ENCODE data around the gene PACSIN2. TPM values are rescaled to one million over a fixed set of nuclear protein-coding genes. Genes with fewer than 3 reads are reported as not detected.

PACSIN2 gene
- total RNA-seq, 2 donors from 2014 or later: 71.8 to 85.6 TPM

DNA sequence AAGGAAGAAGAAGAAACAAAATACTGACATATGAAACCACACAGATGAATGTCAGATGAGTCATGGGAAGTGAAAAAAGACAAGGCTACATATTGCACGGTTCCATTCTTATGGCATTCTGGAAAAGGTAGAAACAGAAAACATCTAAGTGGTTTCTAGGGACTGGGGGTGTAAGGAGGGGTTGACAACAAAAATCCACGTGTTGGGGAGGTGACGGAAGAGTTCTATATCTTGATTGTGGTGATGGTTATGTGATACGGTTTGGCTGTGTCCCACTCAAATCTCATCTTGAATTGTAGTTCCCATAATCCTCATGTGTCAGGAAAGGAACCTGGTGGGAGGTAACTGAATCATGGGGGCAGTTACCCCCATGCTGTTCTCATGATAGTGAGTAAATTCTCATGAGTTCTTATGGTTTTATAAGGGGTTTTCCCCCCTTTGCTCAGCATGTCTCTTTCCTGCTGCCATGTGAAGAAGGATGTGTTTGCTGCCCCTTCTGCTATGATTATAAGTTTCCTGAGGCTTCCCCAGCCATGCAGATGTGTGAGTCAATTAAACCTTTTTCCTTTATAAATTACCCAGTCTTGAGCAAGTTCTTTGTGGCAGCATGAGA lies 151.5 kb downstream of the PACSIN2 start:
- no peak for DNase-seq (ENCODE audit: low spot score)
- intact Hi-C loops (cut with DNase I): no loop called here

DNA sequence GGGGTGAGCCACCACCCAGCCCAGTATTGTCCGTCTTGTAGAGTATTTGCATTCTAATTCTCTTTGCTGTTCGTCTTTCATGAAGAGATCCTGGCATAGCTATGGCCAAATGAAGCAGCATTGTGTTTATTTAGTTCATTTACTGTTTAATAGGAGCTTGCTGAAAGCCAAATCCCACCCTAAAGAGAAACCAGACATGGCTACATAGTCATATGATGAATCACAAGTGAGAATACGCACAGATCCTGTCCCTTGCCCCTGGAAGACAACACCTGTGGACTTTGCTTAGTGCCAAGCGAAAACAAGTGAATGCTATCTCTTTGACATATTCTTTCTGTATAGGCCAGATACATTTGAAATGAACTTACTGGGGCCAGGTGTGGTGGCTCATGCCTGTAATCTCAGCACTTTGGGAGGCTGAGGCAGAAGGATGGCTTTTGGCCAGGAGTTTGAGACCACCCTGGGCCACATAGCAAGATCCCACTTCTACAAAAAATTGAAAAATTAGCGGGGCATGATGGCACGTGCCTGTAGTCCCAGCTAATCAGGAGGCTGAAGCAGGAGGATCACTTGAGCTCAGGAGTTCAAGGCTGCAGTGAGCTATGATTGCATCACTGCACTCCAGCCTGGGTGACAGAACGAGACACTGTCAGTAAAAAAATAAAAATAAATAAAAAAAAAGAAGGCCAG lies 152.8 kb downstream of the PACSIN2 start:
- no peak for DNase-seq (ENCODE audit: low spot score)
- intact Hi-C loops (cut with DNase I): no loop called here

DNA sequence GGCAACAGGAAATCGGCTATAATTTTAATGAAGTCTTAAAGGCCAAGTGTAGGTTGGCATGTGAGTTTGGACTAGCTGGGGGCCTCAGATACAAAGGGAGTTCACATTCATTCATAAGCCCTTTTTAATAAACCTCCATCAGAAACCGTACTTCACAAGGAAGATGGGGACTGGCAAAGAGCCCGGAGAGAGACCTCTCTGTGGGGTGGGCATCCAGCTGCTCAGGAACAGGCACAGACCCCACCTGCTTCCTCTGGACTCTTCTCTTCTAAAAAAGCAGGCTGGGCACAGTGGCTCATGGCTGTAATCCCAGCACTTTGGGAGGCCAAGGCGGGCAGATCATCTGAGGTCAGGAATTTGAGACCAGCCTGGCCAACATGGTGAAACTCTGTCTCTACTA lies 154.0 kb downstream of the PACSIN2 start:
- no peak for DNase-seq (ENCODE audit: low spot score)

DNA sequence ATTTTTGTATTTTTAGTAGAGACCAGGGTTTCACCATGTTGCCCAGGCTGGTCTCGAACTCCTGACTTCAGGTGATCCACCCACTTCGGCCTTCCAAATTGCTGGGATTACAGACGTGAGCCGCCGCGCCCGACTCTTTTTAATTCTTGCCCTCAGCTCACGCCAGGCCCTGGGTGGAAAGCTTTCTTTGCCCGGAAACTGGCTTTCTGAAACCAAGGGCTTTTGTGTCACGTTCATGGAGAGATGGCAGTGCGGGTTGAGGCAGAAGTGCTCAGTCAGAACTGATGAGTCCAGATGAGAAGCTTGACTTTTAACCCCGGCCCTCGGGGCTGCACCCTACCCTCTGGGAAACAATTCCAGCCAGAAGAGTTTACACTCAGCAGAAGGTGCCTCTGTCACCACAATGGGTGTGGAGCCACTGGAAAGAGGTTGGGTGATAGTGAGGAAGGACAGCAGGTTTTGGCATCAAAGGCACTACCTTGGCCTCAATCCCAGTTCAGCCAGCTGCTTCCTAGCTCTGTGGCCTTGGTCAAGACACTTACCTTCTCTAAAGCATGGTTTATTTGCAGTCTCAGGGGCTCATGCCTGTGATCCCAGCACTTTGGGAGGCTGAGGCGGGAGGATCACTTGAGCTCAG lies 157.0 kb downstream of the PACSIN2 start:
- intact Hi-C loops (cut with DNase I): no loop called here

More for the DNA sequence above, 154.0 kb downstream of the PACSIN2 start:
- intact Hi-C loops (cut with DNase I): no loop called here

DNA sequence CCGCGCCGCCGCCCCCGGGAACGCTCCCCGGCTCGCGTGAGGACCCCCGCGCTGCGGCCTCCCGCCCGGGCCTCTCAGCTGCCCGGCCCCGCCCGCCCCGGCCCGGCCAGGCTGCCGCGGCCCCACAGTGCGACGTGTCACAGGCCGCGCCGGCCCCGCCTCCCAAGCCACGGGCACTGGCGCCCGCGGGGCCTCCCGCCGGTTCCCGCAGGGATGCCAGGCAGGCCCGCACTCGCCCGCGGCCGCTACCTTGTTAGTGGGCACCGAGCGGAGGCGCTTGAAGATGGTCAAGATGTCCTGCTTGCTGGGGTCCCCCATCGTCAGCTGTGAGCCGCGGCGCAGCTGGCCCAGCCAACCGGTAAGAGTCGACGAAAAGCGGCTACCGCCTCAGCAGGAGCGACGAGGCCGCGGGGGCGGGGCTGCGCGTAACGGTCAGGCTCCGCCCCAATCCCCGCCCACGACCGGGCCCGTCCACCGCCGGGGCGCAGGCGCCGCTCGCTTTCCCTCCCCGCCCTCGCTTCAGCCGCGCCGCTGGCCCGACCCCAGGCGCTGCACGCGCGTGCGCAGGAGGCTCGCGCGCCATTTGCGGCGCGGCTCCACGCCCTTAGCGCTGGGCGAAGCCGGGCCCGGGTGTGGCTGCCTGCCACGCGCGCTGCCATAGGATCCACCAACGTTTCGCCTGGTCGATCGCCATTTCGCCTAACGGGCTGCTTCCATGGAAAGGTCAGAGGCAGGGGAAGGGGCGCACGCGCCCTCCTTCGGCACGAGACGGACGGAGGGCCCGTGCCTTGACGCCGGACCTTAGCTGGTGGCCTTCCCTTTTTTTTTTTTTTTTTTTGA lies 157.9 kb downstream of the PACSIN2 start, which contains the start of gene ARFGAP3:
ARFGAP3 (minus strand) TSS at position 409 of the 840 bp plus-strand sequence; CDS start at position 318, 91 bp downstream.
- intact Hi-C loops (cut with DNase I): no loop called here
- peak; percentile 98 for DNase-seq (ENCODE audit: low spot score)

More for the DNA sequence above, 157.0 kb downstream of the PACSIN2 start:
- no peak for DNase-seq (ENCODE audit: low spot score)

DNA sequence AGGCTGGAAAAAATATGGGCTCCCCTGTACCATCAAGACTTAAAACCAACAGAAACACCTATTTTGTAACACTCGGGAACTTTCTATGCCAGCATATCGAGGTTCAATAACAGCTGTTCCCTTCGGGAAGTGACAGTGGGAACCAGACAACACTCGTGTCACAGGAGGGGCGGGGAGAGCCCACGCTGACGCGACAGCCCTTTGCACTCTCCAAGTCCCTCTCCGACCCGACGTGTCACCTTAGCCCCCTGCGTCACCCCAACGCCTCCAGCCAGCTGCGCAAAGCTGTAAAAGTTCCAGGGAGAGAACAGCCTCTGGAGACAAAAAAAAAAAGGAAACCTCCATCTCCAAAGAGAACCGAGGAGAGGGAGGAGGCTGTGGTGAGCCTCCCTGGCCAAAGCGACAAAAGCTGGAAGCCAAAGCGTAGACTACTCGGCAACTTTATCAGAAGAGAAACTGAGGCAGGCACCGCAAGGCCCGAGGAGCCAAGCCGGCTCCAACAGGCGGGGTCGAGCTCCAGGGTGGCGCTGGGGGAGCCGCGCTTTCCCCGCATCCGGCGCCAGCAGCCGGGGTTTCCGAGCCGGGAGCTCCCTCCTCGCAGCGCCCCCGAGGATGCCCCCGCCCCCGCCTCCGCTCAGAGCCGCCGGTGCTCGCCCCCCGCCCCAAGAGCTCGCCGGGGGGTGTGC lies 158.6 kb downstream of the PACSIN2 start:
- intact Hi-C loops (cut with DNase I): no loop called here
- DNase-seq (ENCODE audit: low spot score): peak; percentile 90

DNA sequence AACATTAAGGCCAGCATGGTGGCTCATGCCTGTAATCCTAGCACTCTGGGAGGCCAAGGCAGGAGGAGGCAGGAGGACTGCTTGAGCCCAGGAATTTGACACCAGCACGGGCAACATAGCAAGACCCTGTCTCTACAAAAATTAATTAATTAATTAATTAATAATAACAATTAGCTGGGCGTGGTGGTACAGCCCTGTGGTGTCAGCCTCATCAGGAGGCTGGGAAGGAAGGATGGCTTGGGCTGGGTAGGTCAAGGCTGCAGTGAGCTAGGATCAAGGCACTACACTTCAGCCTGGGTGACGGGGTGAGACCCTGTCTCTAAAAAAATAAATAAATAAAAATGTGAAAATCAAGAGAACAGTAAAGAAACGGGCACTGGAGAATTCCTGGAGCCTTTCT lies 159.2 kb downstream of the PACSIN2 start:
- no peak for DNase-seq (ENCODE audit: low spot score)
- intact Hi-C loops (cut with DNase I): no loop called here

DNA sequence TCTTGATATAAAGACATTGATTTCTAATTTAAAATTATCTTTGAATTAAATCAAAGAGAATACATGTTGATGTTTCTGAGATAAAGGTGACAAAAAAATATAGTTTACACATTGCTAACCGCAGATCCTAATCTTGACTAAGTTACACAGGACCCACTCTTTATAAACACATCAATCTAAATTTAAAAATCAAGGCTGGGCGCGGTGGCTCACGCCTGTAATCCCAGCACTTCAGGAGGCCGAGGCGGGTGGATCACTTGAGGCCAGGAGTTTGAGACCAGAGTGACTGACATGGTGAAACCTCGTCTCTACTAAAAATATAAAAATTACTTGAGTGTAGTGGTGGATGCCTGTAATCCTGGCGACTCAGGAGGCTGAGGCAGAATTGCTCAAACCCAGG lies 159.7 kb downstream of the PACSIN2 start:
- no peak for DNase-seq (ENCODE audit: low spot score)
- intact Hi-C loops (cut with DNase I): no loop called here

DNA sequence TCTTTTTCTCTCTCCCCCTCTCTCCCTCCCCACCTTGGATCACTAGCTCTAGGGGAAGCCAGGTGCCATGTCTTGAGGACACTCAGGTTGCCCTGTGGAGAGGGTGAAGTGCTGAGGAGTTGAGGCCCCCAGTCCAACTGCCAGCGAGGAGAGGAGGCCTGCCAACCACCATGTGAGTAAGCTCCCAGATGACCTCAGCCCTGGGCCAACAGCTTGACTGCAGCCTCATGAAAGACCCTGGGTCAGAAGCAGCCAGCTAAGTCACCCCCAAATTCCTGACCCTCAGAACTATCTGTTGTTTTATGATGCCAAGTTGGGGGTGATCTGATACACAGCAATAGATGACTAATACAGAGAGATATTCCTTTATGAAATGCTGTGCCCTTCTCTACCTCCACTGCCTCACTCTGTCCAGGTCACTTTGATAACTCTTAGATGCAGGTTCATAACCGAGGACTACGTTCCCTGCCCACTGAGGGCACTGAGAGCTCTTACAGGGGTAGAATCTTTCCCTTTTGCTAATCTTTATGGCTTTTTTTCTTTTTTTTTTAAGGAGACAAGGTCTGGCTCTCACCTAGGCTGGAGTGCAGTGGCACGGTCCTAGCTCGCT lies 165.9 kb downstream of the PACSIN2 start:
- DNase-seq (ENCODE audit: low spot score): no peak

DNA sequence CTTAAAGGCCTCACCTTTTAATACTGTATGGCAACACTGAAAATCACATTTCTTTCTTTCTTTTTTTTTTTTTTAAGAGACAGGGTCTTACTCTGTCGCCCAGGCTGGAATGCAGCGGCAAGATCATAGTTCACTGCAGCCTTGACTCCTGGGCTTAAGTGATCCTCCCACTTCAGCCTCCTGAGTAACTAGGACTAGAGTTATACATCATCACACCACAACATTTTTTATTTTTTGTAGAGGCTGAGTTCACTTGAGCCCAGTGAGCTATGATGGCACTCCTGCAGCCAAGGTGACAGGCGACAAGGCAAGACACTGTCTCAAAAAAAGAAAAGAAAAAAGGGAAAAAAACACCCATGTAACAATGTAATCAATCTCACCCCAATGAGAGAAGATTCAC lies 167.8 kb downstream of the PACSIN2 start:
- intact Hi-C loops (cut with DNase I): no loop called here
- no peak for DNase-seq (ENCODE audit: low spot score)

More for the DNA sequence above, 165.9 kb downstream of the PACSIN2 start:
- intact Hi-C loops (cut with DNase I): no loop called here

DNA sequence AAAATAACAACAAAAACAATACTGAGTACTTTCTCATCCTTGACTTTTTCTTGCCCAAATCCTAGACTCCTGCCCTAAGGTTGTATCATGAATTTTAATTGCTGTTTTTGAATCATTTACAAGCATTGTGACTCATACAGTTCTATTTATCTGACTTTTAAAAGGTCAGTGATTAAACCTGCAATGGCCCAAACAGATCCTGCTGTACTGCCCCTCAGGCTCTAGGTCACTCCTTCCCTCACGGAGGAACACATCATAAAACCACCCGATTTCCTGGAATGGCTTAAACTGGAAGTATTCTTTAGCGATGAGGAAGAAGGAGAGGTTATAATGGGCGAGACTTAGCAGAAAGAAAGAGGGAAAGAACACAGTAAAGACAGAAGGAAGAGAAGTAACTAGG lies 170.2 kb downstream of the PACSIN2 start:
- no peak for DNase-seq (ENCODE audit: low spot score)
- intact Hi-C loops (cut with DNase I): no loop called here

DNA sequence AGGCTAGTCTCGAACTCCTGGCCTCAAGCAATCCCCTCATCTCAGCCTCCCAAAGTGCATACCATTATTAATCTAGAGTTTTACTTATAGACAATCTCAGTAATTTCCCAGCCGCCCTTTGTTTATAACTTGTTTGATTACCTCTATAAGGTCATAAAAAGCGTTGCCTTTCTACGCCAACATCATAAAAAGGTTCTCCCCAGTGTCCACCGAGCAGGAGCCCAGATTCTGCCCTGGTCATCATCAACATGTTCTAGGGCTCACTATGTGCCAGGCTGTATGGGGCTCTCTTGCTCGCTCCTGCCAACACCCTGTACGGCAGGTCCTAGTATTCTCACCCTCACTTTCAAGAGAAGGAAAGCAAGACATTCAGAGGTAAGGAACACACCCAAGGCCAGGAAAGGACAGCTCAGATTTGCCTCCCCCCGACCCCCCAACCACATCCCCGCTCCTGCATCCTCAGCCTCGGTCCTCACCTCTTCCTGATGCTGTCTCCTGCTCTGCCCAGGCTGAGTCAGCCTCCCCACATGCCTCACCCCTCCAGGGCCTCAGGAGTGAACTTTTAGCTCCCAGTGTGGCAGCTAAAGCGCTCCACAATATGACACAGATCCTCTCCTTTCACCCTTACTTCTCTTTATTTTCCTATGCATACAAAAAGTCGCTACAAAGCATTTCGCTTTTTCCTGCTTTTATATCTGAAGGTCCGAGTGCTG lies 172.1 kb downstream of the PACSIN2 start:
- no peak for DNase-seq (ENCODE audit: low spot score)
- intact Hi-C loops (cut with DNase I): no loop called here

DNA sequence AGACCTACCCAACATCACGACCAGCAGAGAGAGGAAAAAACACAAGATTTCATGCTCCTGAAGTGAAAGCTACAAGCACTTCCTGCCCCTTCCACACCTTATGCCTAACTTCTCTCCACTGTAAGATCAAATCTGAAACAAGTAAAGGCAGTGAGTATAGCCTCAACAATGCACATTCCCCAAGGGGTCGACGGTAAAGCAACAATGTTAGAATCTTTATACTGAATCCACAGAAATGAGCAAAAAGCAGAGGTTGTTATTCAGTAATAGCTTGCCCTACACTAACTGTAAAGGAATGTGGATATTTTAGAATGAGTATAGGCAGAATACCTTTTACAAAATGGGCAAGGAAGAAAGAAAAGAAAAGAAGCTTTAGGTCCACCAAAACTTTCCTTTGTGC lies 173.5 kb downstream of the PACSIN2 start:
- DNase-seq (ENCODE audit: low spot score): no peak
- intact Hi-C loops (cut with DNase I): no loop called here

DNA sequence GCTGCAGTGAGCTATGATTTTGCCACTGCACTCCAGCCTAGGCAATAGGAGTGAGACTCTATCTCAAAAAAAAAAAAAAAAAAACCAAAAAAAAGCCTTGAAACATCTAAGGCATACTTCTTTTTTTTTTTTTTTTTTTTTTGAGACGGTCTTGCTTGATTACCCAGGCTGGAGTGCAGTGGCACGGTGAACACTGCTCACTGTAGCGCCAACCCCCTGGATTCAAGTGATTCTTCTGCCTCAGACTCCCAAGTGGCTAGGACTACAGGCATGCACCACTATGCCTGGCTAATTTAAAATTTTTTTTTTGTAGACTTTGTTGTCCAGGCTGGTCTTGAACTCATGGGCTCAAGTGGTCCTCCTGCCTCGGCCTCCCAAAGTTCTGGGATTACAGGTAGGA lies 177.4 kb downstream of the PACSIN2 start:
- intact Hi-C loops (cut with DNase I): no loop called here

DNA sequence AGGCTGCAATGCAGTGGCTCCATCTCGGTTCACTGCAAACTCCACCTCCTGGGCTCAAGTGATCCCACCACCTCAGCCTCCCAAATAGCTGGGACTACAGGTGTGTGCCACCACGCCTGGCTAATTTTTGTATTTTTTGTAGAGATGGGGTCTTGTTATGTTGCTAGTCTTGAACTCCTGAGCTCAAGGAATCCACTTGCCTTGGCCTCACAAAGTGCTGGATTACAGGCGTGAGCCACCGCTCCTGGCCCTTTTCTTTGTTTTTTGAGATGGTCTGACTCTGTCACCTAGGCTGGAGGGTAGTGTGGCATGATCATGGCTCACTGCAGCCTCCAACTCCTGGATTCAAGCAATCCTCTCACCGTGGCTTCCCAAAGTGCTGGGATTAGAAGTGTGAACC lies 178.9 kb downstream of the PACSIN2 start:
- no peak for DNase-seq (ENCODE audit: low spot score)
- intact Hi-C loops (cut with DNase I): no loop called here

More for the DNA sequence above, 177.4 kb downstream of the PACSIN2 start:
- no peak for DNase-seq (ENCODE audit: low spot score)

DNA sequence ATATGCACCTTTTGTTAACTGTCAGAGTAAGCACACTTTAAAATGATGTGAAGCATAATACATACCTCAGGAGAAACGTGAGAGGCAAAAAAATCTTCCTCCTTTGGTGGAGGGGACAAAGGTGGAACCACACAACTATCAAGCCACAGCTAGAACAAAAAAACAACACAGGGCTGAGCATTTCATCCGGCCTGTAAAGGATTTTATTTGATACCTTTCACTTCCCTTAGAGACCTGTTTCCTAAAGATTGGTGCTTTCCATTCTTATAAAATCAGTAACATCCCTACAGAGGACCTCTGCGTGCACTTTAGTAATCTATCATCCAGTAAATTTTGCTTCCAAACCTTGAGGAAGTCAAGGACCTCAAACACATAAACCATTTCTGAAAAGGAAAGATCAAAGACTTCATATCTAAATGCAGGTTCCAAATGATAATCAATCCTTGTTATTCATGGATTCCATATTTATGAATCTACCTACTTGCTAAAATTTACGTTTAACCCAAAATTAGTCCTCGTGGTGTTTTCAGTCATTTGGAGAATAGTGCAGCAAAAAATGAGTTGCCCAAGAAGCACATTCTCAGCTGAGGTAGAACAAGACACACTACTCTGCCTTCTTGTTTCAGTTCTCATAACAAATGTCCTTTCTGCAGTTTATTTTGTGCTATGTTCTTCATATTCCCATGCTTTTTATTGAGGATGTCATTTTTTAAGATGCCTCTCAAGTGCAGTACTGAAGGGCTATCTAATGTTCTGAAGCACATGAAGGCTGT lies 180.6 kb downstream of the PACSIN2 start:
- intact Hi-C loops (cut with DNase I): no loop called here
- no peak for DNase-seq (ENCODE audit: low spot score)

DNA sequence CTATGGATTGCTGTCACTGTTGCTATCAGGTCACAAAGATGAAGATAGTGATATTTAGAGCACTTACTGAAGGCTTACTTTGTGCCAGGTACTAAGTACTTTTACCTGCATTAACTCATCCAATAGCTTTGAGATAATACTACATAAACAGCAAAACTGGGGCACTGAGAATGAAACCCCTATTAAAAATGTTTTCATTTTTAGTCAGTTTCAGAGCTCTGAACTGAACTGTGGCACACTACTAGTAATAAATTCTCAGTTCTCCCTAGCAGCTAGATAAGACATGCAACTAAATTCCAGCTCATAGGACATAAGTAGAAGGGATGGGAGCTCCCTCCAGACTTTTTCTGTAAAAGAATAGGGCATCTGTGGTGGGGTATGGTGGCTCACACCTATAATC lies 181.8 kb downstream of the PACSIN2 start:
- no peak for DNase-seq (ENCODE audit: low spot score)
- intact Hi-C loops (cut with DNase I): no loop called here

Measured in posterior vena cava (tissue), 2 donors.